Measurements from ENCODE around the gene MYO1F. TPM values are rescaled to one million over a fixed set of nuclear protein-coding genes. Genes with fewer than 3 reads are reported as not detected.

MYO1F gene
- polyA plus RNA-seq, 1 donor (not counting 4 experiments of a cell fraction or from before 2014, with no cell fraction given) = 0.14 TPM

GRCh38 chr19:8504171-8504570 lies 73.1 kb downstream of the MYO1F start:
- no peak overlapping the region for H3K4me3 ChIP-seq (ENCODE audit: control insufficient read depth in 2 of 3, extremely low read depth in 1 of 3, insufficient read depth in 2 of 3, low read depth in 1 of 3, low read length in 3 of 3)
- dilution Hi-C loops (cut with MboI; ENCODE audit: extremely low pct_ligation_motif_present, low sequenced_read_pairs) = no loop called here
- H3K27ac ChIP-seq (ENCODE audit: control insufficient read depth, insufficient read depth, low read length) = no peak overlapping the region
- peaks cover 0 to 1% of the 10 kb centered on the region in 2 experiments for H3K36me3 ChIP-seq (ENCODE audit: control insufficient read depth in 2 of 2, extremely low read depth in 1 of 2, insufficient read depth in 2 of 2, low read length in 2 of 2)
- no peaks in the 10 kb centered on the region for H4K20me1 ChIP-seq (ENCODE audit: control insufficient read depth, extremely low read depth, insufficient read depth, low read length)
- DNase-seq (ENCODE audit: low read depth, low spot score) = no peak
- no peaks in the 10 kb centered on the region for H3K27me3 ChIP-seq (ENCODE audit: control insufficient read depth, extremely low read depth, insufficient read depth, low read length)
- H3K79me2 ChIP-seq (ENCODE audit: control insufficient read depth, insufficient read depth, low read length) = no peaks in the 10 kb centered on the region
- TF ChIP-seq CTCF (optimal IDR thresholded peaks at IDR 0.05 in 1 of 3, IDR thresholded peaks at IDR 0.05 in 1 of 3, conservative IDR thresholded peaks at IDR 0.05 in 1 of 3; ENCODE audit: extremely low read depth in 1 of 3, insufficient read depth in 2 of 3, low read length in 3 of 3) (no peak), EZH2 (IDR thresholded peaks at IDR 0.05; ENCODE audit: low read length) (no peak)
- no peak overlapping the region for H2AFZ ChIP-seq (ENCODE audit: control insufficient read depth, low read length)
- H3K9me3 ChIP-seq (ENCODE audit: control insufficient read depth, low read depth, low read length) = no peaks in the 10 kb centered on the region
- H3K9me1 ChIP-seq (ENCODE audit: control insufficient read depth, extremely low read depth, insufficient read depth, low read length) = no peaks in the 10 kb centered on the region
- no peak overlapping the region for H3K4me2 ChIP-seq (ENCODE audit: control insufficient read depth, extremely low read depth, insufficient read depth, low read depth, low read length)
- FAIRE-seq = no peak
- no peak overlapping the region for H3K9ac ChIP-seq (ENCODE audit: control insufficient read depth, extremely low read depth, insufficient read depth, low read length)
- H3K4me1 ChIP-seq (ENCODE audit: control insufficient read depth, extremely low read depth, insufficient read depth, low read length) = no peaks in the 10 kb centered on the region

- dilution Hi-C loops (cut with MboI; ENCODE audit: extremely low pct_ligation_motif_present, low sequenced_read_pairs) = no loop called here
- no peaks in the 10 kb centered on the region for H3K27me3 ChIP-seq (ENCODE audit: control insufficient read depth, extremely low read depth, insufficient read depth, low read length)
Measured at GRCh38 chr19:8503510-8503909, 73.7 kb downstream of the MYO1F start.

More at GRCh38 chr19:8503510-8503909, 73.7 kb downstream of the MYO1F start:
- H3K79me2 ChIP-seq (ENCODE audit: control insufficient read depth, insufficient read depth, low read length) = no peaks in the 10 kb centered on the region
- no peaks in the 10 kb centered on the region for H3K4me1 ChIP-seq (ENCODE audit: control insufficient read depth, extremely low read depth, insufficient read depth, low read length)
- no peak for TF ChIP-seq CTCF (optimal IDR thresholded peaks at IDR 0.05 in 1 of 3, IDR thresholded peaks at IDR 0.05 in 1 of 3, conservative IDR thresholded peaks at IDR 0.05 in 1 of 3; ENCODE audit: extremely low read depth in 1 of 3, insufficient read depth in 2 of 3, low read length in 3 of 3)
- no peak for TF ChIP-seq EZH2 (IDR thresholded peaks at IDR 0.05; ENCODE audit: low read length)
- no peaks in the 10 kb centered on the region for H3K9me1 ChIP-seq (ENCODE audit: control insufficient read depth, extremely low read depth, insufficient read depth, low read length)
- no peak overlapping the region for H3K27ac ChIP-seq (ENCODE audit: control insufficient read depth, insufficient read depth, low read length)
- no peak overlapping the region for H2AFZ ChIP-seq (ENCODE audit: control insufficient read depth, low read length)
- H3K9me3 ChIP-seq (ENCODE audit: control insufficient read depth, low read depth, low read length) = no peaks in the 10 kb centered on the region
- H4K20me1 ChIP-seq (ENCODE audit: control insufficient read depth, extremely low read depth, insufficient read depth, low read length) = no peaks in the 10 kb centered on the region
- no peaks in the 10 kb centered on the region for H3K36me3 ChIP-seq (ENCODE audit: control insufficient read depth in 2 of 2, extremely low read depth in 1 of 2, insufficient read depth in 2 of 2, low read length in 2 of 2)
- DNase-seq (ENCODE audit: low read depth, low spot score) = no peak
- no peak for FAIRE-seq
- no peak overlapping the region for H3K9ac ChIP-seq (ENCODE audit: control insufficient read depth, extremely low read depth, insufficient read depth, low read length)
- no peak overlapping the region for H3K4me3 ChIP-seq (ENCODE audit: control insufficient read depth in 2 of 3, extremely low read depth in 1 of 3, insufficient read depth in 2 of 3, low read depth in 1 of 3, low read length in 3 of 3)
- H3K4me2 ChIP-seq (ENCODE audit: control insufficient read depth, extremely low read depth, insufficient read depth, low read depth, low read length) = no peak overlapping the region
